Calu3 (cell line): Measurements from ENCODE around the gene SMARCD1. TPM values are rescaled to one million over a fixed set of nuclear protein-coding genes. Genes with fewer than 3 reads are reported as not detected.
A peak's percentile ranks its signal among the peaks of the same experiment; 100 is the strongest.

ENCODE experiments used
- BruUV-seq: library from RNA; stranded (reverse); fragments of 400-500 nt; replicated peaks from 2 replicates; lab custom pipeline; 2021; lab: Mats Ljungman, UMichigan
- CTCF ChIA-PET: fragments of 300-600 bp; sonication (Branson Sonifier 250); formaldehyde crosslinking; loops from one replicate; lab custom pipeline; 2022; ENCODE audit warnings: antibody characterized with exemption; lab: Charles Lee
- DNase-seq: peaks from one replicate; pipeline ENCODE4 v3.0.0; 2022
- H3K27ac Mint-ChIP-seq: one replicate; pipeline ENCODE4 v1.8.0; 2022; ENCODE audit warnings: mixed read lengths; ENCODE audit not compliant: unreplicated experiment
- H3K27me3 Mint-ChIP-seq: one replicate; pipeline ENCODE4 v1.8.0; 2022; ENCODE audit warnings: mixed read lengths; ENCODE audit not compliant: unreplicated experiment
- H3K36me3 Mint-ChIP-seq: one replicate; pipeline ENCODE4 v1.8.0; 2022; ENCODE audit warnings: mild to moderate bottlenecking, moderate library complexity, mixed read lengths; ENCODE audit not compliant: insufficient read depth, unreplicated experiment
- H3K4me1 Mint-ChIP-seq: one replicate; pipeline ENCODE4 v1.8.0; 2022; ENCODE audit warnings: mild to moderate bottlenecking, low read depth, mixed read lengths; ENCODE audit not compliant: unreplicated experiment
- H3K4me3 Mint-ChIP-seq: one replicate; pipeline ENCODE4 v1.8.0; 2022; ENCODE audit warnings: mild to moderate bottlenecking, low read depth, moderate library complexity, mixed read lengths; ENCODE audit not compliant: unreplicated experiment
- H3K9me3 Mint-ChIP-seq: one replicate; pipeline ENCODE4 v1.8.0; 2022; ENCODE audit warnings: low read depth, mixed read lengths; ENCODE audit not compliant: unreplicated experiment
- intact Hi-C: fragments of 100-400 bp; cut with micrococcal nuclease; formaldehyde crosslinking; loops from one replicate; pipeline ENCODE4 v1.10.0; 2022; ENCODE audit not compliant: unreplicated experiment
- total RNA-seq: library from RNA; stranded (reverse); gene quantifications from 2 replicates; pipeline ENCODE4 v1.2.3, GENCODE V29; 2022
- TF ChIP-seq, protein P1 (sequence below): fragments of 200-600 bp; IDR thresholded peaks from one replicate; pipeline ENCODE4 v1.8.0; 2022; ENCODE audit warnings: antibody characterized with exemption; ENCODE audit not compliant: unreplicated experiment

The SMARCD1 gene
- total RNA-seq, 1 experiment from 2014 or later: 36.9 TPM

DNA sequence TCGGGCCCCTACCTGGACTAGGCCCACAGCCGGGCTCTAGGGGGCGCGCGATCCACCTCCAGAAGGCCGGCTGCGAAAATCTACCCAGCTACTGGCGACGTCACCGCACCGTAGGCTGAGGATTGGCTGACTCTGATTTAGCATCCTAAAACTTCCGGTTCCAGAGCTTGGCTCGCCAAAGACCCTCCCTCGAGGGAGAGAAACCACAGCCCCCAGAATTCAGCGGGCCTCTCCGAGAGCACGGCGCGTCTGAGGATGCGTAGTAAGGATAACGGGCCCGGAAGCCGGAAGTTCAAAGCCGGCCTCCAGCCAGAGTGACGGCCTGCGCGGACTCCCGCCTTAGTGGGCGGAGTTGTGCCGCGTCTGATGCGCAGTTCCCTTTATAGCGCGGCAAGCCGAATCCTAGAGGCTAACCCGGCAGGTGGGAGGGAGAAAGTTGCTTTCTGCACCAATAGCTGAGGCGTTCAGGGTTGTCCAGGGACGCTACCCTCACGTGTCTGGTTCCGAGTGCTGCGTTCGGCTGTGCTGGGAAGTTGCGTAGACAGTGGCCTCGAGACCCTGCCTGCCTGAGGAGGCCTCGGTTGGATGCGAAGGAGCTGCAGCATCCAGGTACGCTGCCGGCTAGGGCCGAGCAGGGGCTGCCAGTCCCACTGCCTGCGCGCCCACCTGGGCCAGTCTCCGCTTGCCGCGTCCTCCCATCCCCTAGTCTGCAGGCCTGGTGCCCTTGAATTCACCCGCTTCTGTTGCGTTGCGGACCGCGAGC is 26.7 kb downstream of the SMARCD1 start, which contains the start of gene COX14:
TSS of gene COX14 (plus strand) at position 544 of the 763 bp plus-strand sequence. CDS start 7,808 bp downstream, outside the sequence.
- no TSS peak for BruUV-seq
- H3K4me3 Mint-ChIP-seq: peak within 1 kb of the TSS; percentile 98

DNA sequence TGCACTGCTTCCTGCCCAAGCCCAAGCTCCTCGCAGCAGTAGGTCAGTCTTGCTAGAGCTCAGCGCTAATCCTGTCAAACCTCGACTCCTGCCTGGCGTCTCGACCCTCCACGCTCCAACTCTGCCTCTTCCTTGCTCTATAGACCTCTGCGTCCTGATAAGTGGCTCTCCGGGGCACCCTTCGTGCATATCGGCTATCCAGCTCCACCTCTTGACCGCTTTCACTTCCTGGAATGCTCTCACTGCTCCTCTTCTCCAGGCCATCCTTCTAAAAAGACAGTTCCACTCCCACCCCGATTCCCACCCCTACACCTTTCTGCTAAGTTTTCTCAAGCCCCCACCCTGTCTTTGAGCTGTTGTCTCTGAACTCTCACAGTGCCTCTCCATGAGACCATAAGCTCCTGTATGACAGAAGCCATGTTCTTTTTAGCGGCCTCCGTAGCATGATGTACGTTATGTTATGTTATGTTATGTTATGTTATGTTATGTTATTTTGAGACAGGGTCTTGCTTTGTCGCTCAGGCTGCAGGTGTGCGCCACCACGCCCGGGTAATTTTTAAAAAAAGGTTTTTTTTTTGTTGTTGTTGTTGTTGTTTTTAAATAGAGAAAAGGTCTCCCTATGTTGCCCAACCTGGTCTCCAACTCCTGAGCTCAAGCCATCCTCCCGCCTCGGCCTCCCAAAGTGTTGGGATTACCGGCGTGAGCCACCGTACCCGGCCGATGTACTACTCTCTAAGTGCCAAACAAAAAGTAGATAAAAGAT is 27.5 kb downstream of the SMARCD1 start:
- peak; percentile 20 for DNase-seq
- no peaks in the 10 kb centered on the region for H3K9me3 Mint-ChIP-seq
- H3K4me3 Mint-ChIP-seq: peak overlapping the region; percentile 98
- H3K27me3 Mint-ChIP-seq: no peaks in the 10 kb centered on the region
- H3K27ac Mint-ChIP-seq: peak overlapping the region; percentile 98
- intact Hi-C loops: no loop called here
- TF ChIP-seq, protein P1, sequence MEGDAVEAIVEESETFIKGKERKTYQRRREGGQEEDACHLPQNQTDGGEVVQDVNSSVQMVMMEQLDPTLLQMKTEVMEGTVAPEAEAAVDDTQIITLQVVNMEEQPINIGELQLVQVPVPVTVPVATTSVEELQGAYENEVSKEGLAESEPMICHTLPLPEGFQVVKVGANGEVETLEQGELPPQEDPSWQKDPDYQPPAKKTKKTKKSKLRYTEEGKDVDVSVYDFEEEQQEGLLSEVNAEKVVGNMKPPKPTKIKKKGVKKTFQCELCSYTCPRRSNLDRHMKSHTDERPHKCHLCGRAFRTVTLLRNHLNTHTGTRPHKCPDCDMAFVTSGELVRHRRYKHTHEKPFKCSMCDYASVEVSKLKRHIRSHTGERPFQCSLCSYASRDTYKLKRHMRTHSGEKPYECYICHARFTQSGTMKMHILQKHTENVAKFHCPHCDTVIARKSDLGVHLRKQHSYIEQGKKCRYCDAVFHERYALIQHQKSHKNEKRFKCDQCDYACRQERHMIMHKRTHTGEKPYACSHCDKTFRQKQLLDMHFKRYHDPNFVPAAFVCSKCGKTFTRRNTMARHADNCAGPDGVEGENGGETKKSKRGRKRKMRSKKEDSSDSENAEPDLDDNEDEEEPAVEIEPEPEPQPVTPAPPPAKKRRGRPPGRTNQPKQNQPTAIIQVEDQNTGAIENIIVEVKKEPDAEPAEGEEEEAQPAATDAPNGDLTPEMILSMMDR: no peak
- H3K36me3 Mint-ChIP-seq: peaks cover 32% of the 10 kb centered on the region
- H3K4me1 Mint-ChIP-seq: peaks cover 11% of the 10 kb centered on the region
- CTCF ChIA-PET: interaction anchor here (1.1 to 2.2 kb wide), 9 partner anchors 7 to 63 kb away, joined by 3 to 10 read pairs (median 5); partner anchors contain the start of gene CERS5
- BruUV-seq: TSS peak; percentile 50

More for the DNA sequence above, 26.7 kb downstream of the SMARCD1 start, which contains the start of gene COX14:
- TF ChIP-seq, protein P1: peak; percentile 58
- DNase-seq: peak; percentile 94
- Mint-ChIP-seq H3K4me1 (peaks cover 11% of the 10 kb centered on the region), H3K36me3 (peaks cover 32% of the 10 kb centered on the region), H3K27ac (peak within 1 kb of the TSS; percentile 98), H3K27me3 (no peaks in the 10 kb centered on the region), H3K9me3 (no peaks in the 10 kb centered on the region)
- intact Hi-C loops: no loop called here
- CTCF ChIA-PET: interaction anchor here (0.6 to 2.6 kb wide), 17 partner anchors 8 to 656 kb away, joined by 3 to 10 read pairs (median 5); partner anchors contain the start of genes CERS5, DIP2B, FAM186A and SMARCD1

DNA sequence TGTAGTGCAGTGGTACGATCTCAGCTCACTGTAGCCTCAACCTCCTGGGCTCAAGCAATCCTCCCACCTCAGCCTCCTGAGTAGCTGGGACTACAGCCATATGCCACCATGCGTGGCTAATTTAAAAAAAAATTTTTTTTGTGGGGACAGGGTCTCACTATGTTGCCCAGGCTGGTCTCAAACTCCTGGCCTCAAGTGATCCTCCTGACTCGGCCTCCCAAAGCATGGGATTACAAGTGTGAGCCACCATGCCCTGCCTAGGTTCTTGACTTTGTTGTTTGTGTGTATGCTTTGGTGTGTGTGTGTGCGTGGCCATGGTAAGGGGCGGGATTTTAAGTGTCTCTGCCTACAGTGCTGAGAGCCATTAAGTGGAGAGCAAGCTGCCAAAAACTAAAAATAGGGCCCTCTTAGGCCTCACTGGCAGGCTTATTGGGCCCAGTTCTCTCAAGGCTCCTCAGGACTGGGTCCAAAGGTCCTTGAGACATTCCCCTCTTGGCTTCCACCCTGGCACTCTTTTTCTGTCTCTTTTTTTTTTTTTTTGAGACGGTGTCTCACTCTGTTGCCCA is 32.0 kb downstream of the SMARCD1 start:
- H3K9me3 Mint-ChIP-seq: no peaks in the 10 kb centered on the region
- H3K4me1 Mint-ChIP-seq: no peaks in the 10 kb centered on the region
- no peak overlapping the region for H3K4me3 Mint-ChIP-seq
- no peak for DNase-seq
- H3K27ac Mint-ChIP-seq: no peak overlapping the region
- H3K27me3 Mint-ChIP-seq: no peaks in the 10 kb centered on the region
- H3K36me3 Mint-ChIP-seq: peaks cover 27% of the 10 kb centered on the region
- BruUV-seq: no TSS peak
- TF ChIP-seq, protein P1: no peak
- CTCF ChIA-PET: no interaction called here
- intact Hi-C loops: no loop called here

DNA sequence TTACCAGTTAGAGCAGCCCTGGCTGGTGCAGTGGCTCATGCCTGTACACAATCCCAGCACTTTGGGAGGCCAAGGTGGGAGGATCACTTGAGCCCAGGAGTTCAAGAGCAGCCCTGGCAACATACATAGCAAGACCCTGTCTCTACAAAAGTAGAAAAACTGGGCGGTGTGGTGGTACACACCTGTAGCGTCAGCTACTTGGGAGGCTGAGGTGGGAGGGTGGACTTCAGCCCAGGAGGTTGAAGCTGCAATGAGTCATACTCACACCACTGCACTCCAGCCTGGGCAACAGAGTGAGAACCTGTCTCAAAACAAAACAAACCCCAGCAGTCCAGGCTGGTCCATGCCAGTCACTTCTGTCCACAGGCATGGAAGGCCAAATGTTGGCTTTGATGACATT is 34.2 kb downstream of the SMARCD1 start:
- CTCF ChIA-PET: interaction anchor here (1.0 kb wide), 1 partner anchor 8 kb away, joined by 3 read pairs; the partner anchor contains the start of gene COX14
- no peak overlapping the region for H3K4me3 Mint-ChIP-seq
- H3K36me3 Mint-ChIP-seq: peaks cover 19% of the 10 kb centered on the region
- no peaks in the 10 kb centered on the region for H3K27me3 Mint-ChIP-seq
- intact Hi-C loops: no loop called here
- no peaks in the 10 kb centered on the region for H3K9me3 Mint-ChIP-seq
- DNase-seq: no peak
- TF ChIP-seq, protein P1: no peak
- no peak overlapping the region for H3K27ac Mint-ChIP-seq
- no TSS peak for BruUV-seq
- no peaks in the 10 kb centered on the region for H3K4me1 Mint-ChIP-seq
